Lung (tissue), 12 donors: Measurements from ENCODE around the gene HCFC2. TPM values are rescaled to one million over a fixed set of nuclear protein-coding genes. Genes with fewer than 3 reads are reported as not detected.

Source experiments
- ATAC-seq: fragments of 200-7000 bp; cut with Tn5 transposase; one replicate; pipeline ENCODE4 v1.9.1; 2020; ENCODE audit warnings: moderate number of reproducible peaks; ENCODE audit not compliant: insufficient read depth, low FRiP score
- DNase-seq, 3 donors: peaks; one replicate each; pipeline ENCODE4 v3.0.0-alpha.2; 2013 to 2017
- H3K27ac ChIP-seq, 2 donors: one replicate each; pipeline ENCODE4 v1.5.1; 2013; ENCODE audit warnings: mild to moderate bottlenecking in 2 of 2, moderate library complexity in 2 of 2, control low read depth in 1 of 2, inconsistent platforms in 1 of 2, low read depth in 1 of 2, low read length in 1 of 2
- H3K27me3 ChIP-seq, 3 donors: one replicate each; pipeline ENCODE4 v1.5.1; 2013; ENCODE audit warnings: low read length in 2 of 3; ENCODE audit not compliant: control insufficient read depth in 3 of 3, insufficient read depth in 3 of 3
- H3K36me3 ChIP-seq, 4 donors: one replicate each; pipeline ENCODE4 v1.5.1; 2013; ENCODE audit warnings: low read length in 4 of 4, mild to moderate bottlenecking in 1 of 4, moderate library complexity in 1 of 4; ENCODE audit not compliant: control insufficient read depth in 4 of 4, insufficient read depth in 4 of 4
- H3K4me1 ChIP-seq, 5 donors: one replicate each; pipeline ENCODE4 v1.5.1; 2013; ENCODE audit warnings: low read length in 5 of 5, mild to moderate bottlenecking in 2 of 5, moderate library complexity in 1 of 5; ENCODE audit not compliant: control insufficient read depth in 5 of 5, insufficient read depth in 5 of 5
- H3K4me3 ChIP-seq: one replicate; pipeline ENCODE4 v1.5.1; 2013; ENCODE audit warnings: mild to moderate bottlenecking, control low read depth, moderate library complexity
- H3K9ac ChIP-seq, 2 donors: one replicate each; pipeline ENCODE4 v1.5.1; 2013; ENCODE audit warnings: low read length in 2 of 2, control low read depth in 1 of 2; ENCODE audit not compliant: insufficient read depth in 1 of 2
- H3K9me3 ChIP-seq, 4 donors: one replicate each; pipeline ENCODE4 v1.5.1; 2013; ENCODE audit warnings: low read length in 3 of 4, mild to moderate bottlenecking in 1 of 4, moderate library complexity in 1 of 4; ENCODE audit not compliant: control insufficient read depth in 4 of 4, insufficient read depth in 3 of 4
- WGBS, 2 donors: extraction: QIAGEN DNeasy Blood & Tissue Kit; methylation state at CpG; one replicate each; pipeline ENCODE4 v1.1.7; 2013; 5-methylcytosine and 5-hydroxymethylcytosine counted together
- polyA plus RNA-seq, 2 donors: library from polyadenylated mRNA; stranded (reverse); fragments of 200-250 nt; gene quantifications; one replicate each; pipeline ENCODE4 v1.2.1, GENCODE V29; 2013
- total RNA-seq, 2 donors: library from RNA; depleted of rRNA in 1 of 2; stranded (reverse); fragments of >200 nt in 1 of 2; gene quantifications; one replicate each; pipeline ENCODE4 v1.2.1, GENCODE V29; 2014 to 2021
- TF ChIP-seq, protein P1 (sequence below): IDR thresholded peaks from 2 replicates; pipeline ENCODE4 v1.5.1; 2012; ENCODE audit warnings: mild to moderate bottlenecking; ENCODE audit errors: control extremely low read depth, extremely low read depth
- donor health status: control.
- donor health status: control.
- donor health status: Bipolar disorder and iron deficiency.
- donor health status: healthy.
- donor health status: DM: yes; HTN: yes; CAD: no.

The HCFC2 gene
- total and polyA plus RNA-seq, 4 donors: 5.8 to 30.5 (median 10.8) TPM

DNA sequence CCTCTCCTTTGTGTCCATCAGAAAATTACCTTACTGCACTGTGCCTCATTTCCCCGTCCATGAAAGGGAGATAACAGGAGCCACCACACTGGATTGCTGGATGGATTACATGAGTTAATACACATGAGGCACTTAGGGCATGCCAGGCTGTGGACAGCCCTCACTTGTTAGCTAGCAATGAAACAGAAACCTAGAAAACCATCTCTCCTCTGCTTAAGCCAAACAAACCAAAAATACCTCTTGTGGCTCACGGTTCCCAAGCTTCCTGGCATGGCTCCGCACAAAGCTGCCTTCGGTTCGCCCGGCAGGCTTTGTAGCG, 660 bp upstream of the HCFC2 start:
- peak overlapping the region in 1 of 2 donors; percentile 77 for H3K9ac ChIP-seq
- no peaks in the 10 kb centered on the region for H3K27me3 ChIP-seq
- 0 to 1% methylated on average over 7 of the region's 7 CpGs for WGBS, 2 donors
- H3K4me3 ChIP-seq: peak overlapping the region; percentile 83
- DNase-seq: peak in 1 of 3 donors; percentile 39
- ATAC-seq: no peak
- peaks cover 1 to 12% (median 8%) of the 10 kb centered on the region in 4 donors for H3K36me3 ChIP-seq
- peak overlapping the region; percentile 67 to 89 for H3K27ac ChIP-seq
- peaks cover 0 to 13% (median 5%) of the 10 kb centered on the region in 5 donors for H3K4me1 ChIP-seq
- TF ChIP-seq, protein P1, sequence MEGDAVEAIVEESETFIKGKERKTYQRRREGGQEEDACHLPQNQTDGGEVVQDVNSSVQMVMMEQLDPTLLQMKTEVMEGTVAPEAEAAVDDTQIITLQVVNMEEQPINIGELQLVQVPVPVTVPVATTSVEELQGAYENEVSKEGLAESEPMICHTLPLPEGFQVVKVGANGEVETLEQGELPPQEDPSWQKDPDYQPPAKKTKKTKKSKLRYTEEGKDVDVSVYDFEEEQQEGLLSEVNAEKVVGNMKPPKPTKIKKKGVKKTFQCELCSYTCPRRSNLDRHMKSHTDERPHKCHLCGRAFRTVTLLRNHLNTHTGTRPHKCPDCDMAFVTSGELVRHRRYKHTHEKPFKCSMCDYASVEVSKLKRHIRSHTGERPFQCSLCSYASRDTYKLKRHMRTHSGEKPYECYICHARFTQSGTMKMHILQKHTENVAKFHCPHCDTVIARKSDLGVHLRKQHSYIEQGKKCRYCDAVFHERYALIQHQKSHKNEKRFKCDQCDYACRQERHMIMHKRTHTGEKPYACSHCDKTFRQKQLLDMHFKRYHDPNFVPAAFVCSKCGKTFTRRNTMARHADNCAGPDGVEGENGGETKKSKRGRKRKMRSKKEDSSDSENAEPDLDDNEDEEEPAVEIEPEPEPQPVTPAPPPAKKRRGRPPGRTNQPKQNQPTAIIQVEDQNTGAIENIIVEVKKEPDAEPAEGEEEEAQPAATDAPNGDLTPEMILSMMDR: no peak
- H3K9me3 ChIP-seq: no peaks in the 10 kb centered on the region

DNA sequence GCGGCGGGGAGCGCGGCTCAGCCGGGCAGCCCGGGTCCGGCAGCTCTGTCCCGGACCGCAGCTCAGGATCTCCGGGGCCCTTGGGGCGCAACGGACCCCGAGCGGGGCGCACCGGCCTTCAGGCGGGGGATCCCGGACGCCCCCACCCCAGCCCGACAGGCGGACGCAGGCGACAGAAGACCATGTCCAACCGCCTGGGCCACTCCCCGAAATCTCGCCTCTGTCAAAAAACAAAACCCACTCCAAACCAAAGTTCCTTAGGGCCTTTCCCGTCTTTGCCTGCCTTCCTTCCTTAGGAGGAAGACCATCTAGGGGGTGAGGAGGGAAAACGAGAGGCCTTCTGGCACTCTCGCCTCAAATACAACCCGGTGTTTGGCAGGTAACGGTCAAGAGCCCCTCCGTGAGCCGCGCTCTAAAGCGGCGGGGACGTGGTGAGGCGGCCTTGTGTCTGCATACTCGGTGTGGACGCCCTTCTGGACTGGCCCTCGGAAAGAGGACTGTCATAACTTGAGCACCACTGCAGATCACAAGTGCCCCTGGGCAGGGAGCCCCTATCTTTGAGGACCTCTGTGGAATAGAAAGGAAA, 604 bp downstream of the HCFC2 start:
- H3K9ac ChIP-seq: peak overlapping the region; percentile 53 to 75
- peak; percentile 2 for ATAC-seq
- no peaks in the 10 kb centered on the region for H3K9me3 ChIP-seq
- H3K4me3 ChIP-seq: peak overlapping the region; percentile 83
- H3K27ac ChIP-seq: peak overlapping the region; percentile 67 to 89
- TF ChIP-seq, protein P1: no peak
- WGBS, 2 donors: 1% methylated on average over 39 to 41 of the region's 41 CpGs
- no peaks in the 10 kb centered on the region for H3K27me3 ChIP-seq
- DNase-seq: peak; percentile 16 to 26 (median 21)
- H3K36me3 ChIP-seq: peaks cover 5 to 12% (median 8%) of the 10 kb centered on the region in 4 donors
- H3K4me1 ChIP-seq: peaks cover 0 to 13% (median 5%) of the 10 kb centered on the region in 5 donors

DNA sequence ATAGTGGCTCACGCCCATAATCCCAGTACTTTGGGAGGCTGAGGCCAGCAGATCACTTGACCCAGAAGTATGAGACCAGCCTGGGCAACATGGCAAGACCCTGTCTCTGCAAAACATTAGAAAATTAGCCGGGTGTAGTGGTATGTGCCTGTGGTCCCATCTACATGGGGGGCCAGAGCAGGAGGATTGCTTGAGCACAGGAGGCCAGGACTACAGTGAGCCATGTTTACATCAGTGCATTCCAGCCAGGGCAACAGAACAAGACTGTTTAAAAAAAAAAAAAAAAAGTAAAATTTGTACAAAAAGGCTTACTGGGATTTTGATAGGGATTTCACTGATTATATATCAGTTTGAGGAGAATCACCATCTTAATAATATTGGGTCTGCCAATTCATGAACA, 7.8 kb downstream of the HCFC2 start:
- ATAC-seq (no peak), DNase-seq (no peak)
- H3K9ac ChIP-seq: no peak overlapping the region
- H3K27me3 ChIP-seq: no peaks in the 10 kb centered on the region
- H3K36me3 ChIP-seq: peaks cover 5 to 25% (median 17%) of the 10 kb centered on the region in 4 donors
- H3K27ac ChIP-seq: no peak overlapping the region
- no peaks in the 10 kb centered on the region for H3K9me3 ChIP-seq
- TF ChIP-seq, protein P1: no peak
- H3K4me3 ChIP-seq: no peak overlapping the region
- peaks cover 0 to 2% (median 0%) of the 10 kb centered on the region in 5 donors for H3K4me1 ChIP-seq
- 92 to 93% methylated on average over 2 of the region's 2 CpGs for WGBS, 2 donors

DNA sequence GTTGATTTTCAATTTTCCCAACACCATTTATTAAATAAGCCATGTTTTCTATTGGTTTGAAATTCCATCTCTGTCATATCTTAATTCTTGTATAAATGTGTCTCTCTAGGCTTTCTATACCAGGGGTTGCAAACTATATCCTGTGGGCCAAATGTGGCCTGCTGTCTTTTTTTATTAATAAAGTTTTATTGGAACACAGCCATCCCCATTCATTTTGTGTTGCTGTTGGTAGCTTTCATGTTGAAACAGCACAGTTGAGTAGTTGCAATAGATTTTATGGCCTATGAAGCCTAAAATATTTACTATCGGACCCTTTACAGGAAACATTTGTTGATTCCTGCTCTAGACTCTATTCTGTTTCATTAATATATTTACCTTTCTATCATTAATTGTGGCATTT, 9.4 kb downstream of the HCFC2 start:
- Histone ChIP-seq H3K27ac (no peak overlapping the region), H3K27me3 (no peaks in the 10 kb centered on the region), H3K36me3 (peaks cover 5 to 18% (median 10%) of the 10 kb centered on the region in 4 donors), H3K4me3 (no peak overlapping the region), H3K4me1 (peaks cover 0 to 3% (median 0%) of the 10 kb centered on the region in 5 donors), H3K9me3 (no peaks in the 10 kb centered on the region), H3K9ac (no peak overlapping the region)
- DNase-seq: no peak
- no peak for ATAC-seq
- WGBS, 2 donors: 89 to 90% methylated on average over 1 of the region's 1 CpG
- TF ChIP-seq, protein P1: no peak
